BLaER1 treated with 17β-estradiol and CSF1 and Interleukin-3, amounts not matched to agents 10 nM and 100 nM (cell line): Measurements from ENCODE around the gene RNASE12.

Experiments
- H3K27ac ChIP-seq, 11 experiments: shearing (Covaris generic); formaldehyde crosslinking; 2 replicates each; pipeline ENCODE4 v1.8.1; 2022
- H3K27me3 ChIP-seq, 11 experiments: shearing (Covaris generic); formaldehyde crosslinking; 2 replicates each; pipeline ENCODE4 v1.8.1; 2022
- H3K36me3 ChIP-seq, 11 experiments: shearing (Covaris generic); formaldehyde crosslinking; 2 replicates each; pipeline ENCODE4 v1.8.1; 2022
- H3K4me1 ChIP-seq, 10 experiments: shearing (Covaris generic); formaldehyde crosslinking; 2 replicates each; pipeline ENCODE4 v1.8.1; 2022
- H3K4me2 ChIP-seq, 11 experiments: shearing (Covaris generic); formaldehyde crosslinking; 2 replicates each; pipeline ENCODE4 v1.8.1; 2022
- H3K4me3 ChIP-seq, 10 experiments: shearing (Covaris generic); formaldehyde crosslinking; 2 replicates each; pipeline ENCODE4 v1.8.1; 2022
- H3K9ac ChIP-seq, 11 experiments: shearing (Covaris generic); formaldehyde crosslinking; 2 replicates each; pipeline ENCODE4 v1.8.1; 2022
- H3K9me3 ChIP-seq, 11 experiments: shearing (Covaris generic); formaldehyde crosslinking; replicated peaks in 1 of 11; 2 replicates each; pipeline ENCODE4 v1.8.1; 2022
- H4K20me1 ChIP-seq, 11 experiments: shearing (Covaris generic); formaldehyde crosslinking; 2 replicates each; pipeline ENCODE4 v1.8.1; 2022
- Cebpa-rat ChIP-seq, 11 experiments: shearing (Covaris generic); IDR thresholded peaks; 2 replicates each; pipeline ENCODE4 v1.8.1; 2022

RNASE12 gene

DNA sequence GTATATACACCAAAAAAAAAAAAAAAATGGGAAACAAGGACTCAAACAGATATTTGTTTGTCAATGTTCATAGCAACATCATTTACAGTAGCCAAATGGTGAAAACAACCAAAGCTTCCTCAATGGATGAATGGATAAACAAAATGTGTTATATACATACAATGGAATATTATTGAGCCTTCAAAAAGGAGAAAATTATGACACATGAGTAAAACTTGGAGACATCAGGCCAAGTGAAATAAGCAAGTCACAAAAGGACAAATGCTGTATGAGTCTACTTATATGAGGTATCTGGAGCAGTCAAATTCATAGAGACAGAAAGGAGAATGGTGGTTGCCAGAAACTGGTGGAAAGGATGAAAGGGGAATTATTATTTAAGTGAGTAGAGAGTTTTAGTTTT is 38.2 kb downstream of the RNASE12 start:
- Histone ChIP-seq H3K4me3 (no peak overlapping the region), H3K9ac (no peak overlapping the region), H3K27ac (no peak overlapping the region), H3K36me3 (no peaks in the 10 kb centered on the region), H3K9me3 (no peaks in the 10 kb centered on the region), H3K4me1 (no peaks in the 10 kb centered on the region), H3K27me3 (no peaks in the 10 kb centered on the region), H4K20me1 (no peaks in the 10 kb centered on the region), H3K4me2 (no peak overlapping the region)
- TF ChIP-seq Cebpa-rat (IDR thresholded peaks at IDR 0.05) = no peak

DNA sequence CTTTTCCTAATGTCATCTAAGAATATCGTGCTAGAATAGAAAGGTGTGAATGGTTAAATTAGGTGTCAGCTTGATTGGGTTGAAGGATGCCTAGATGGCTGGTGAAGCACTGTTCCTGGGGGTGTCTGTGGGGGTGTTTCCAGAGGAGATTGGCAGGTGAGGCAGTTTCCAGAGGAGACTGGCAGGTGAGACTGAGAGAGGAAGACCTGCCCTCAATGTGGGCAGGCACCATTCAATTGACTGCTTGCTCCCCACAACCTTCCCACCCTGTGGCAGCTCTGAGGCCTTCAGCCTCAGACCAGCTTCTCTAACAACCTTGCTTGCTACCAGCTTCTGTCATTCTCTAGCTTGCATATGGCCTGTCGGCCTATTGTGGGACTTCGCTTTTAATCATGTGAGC is 39.6 kb downstream of the RNASE12 start:
- no peak overlapping the region for H3K4me3 ChIP-seq
- H3K9me3 ChIP-seq = no peaks in the 10 kb centered on the region
- no peaks in the 10 kb centered on the region for H3K27me3 ChIP-seq

DNA sequence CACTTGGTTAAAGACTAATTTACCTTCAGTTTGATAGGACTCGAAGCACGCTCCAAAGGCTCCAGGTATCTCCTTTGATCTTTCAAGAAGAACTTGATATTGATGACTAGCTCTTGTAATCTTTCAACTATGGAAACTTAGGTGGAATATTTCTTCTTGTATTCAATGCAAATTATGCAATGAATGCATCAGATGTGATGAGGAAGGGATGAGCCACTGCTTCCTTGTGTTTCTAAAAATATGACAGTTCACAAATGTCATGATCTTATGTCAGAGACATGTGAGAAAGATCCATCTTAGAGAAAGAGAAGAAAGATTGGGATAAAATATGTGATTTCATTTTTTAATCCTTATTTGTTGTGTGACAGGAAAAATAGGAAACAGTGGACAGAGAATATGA is 40.2 kb downstream of the RNASE12 start:
- H3K4me3 ChIP-seq = no peak overlapping the region
- H3K9me3 ChIP-seq = no peaks in the 10 kb centered on the region
- H4K20me1 ChIP-seq = no peaks in the 10 kb centered on the region
- no peaks in the 10 kb centered on the region for H3K4me1 ChIP-seq
- no peak overlapping the region for H3K9ac ChIP-seq
- H3K27ac ChIP-seq = no peak overlapping the region
- H3K36me3 ChIP-seq = no peaks in the 10 kb centered on the region
- no peaks in the 10 kb centered on the region for H3K27me3 ChIP-seq
- TF ChIP-seq Cebpa-rat (IDR thresholded peaks at IDR 0.05) = no peak
- no peak overlapping the region for H3K4me2 ChIP-seq

More for the DNA sequence above, 39.6 kb downstream of the RNASE12 start:
- Histone ChIP-seq H3K27ac (no peak overlapping the region), H4K20me1 (no peaks in the 10 kb centered on the region), H3K36me3 (no peaks in the 10 kb centered on the region), H3K4me2 (no peak overlapping the region), H3K4me1 (no peaks in the 10 kb centered on the region), H3K9ac (no peak overlapping the region)
- no peak for TF ChIP-seq Cebpa-rat (IDR thresholded peaks at IDR 0.05)

DNA sequence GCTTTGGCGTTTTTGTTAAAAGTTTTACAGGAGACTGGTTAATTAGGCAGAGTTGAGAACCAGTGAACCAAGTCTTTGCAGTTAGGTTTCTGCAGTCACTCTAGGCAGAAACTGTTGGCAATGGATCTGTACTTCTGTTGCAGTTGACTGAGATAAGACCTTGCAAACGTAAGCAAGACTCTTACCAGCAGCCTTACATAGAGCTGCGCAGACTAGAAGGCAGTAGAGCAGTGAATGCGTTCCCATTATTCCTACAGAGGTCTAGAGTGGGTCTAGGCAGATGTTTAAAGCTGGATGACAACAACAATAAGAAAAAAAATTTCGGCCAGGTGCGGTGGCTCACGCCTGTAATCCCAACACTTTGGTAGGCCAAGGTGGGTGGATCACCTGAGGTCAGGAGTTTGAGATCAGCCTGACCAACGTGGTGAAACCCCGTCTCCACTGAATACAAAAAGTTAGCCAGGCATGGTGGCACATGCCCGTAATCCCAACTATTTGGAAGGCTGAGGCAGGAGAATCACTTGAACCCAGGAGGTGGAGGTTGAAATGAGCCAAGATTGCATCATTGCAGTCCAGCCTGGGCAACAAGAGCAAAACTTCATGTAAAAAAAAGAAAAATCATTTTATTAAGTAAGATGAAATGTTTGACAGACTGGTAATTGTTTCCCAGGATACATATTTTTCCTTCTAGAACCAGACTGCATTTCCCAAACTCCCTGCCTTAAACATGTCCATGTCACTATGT is 42.6 kb downstream of the RNASE12 start:
- Histone ChIP-seq H3K4me2 (no peak overlapping the region), H3K36me3 (no peaks in the 10 kb centered on the region), H3K4me3 (no peak overlapping the region), H4K20me1 (no peaks in the 10 kb centered on the region), H3K9me3 (no peaks in the 10 kb centered on the region), H3K27ac (no peak overlapping the region), H3K27me3 (no peaks in the 10 kb centered on the region), H3K4me1 (no peaks in the 10 kb centered on the region), H3K9ac (no peak overlapping the region)
- TF ChIP-seq Cebpa-rat (IDR thresholded peaks at IDR 0.05) = no peak

DNA sequence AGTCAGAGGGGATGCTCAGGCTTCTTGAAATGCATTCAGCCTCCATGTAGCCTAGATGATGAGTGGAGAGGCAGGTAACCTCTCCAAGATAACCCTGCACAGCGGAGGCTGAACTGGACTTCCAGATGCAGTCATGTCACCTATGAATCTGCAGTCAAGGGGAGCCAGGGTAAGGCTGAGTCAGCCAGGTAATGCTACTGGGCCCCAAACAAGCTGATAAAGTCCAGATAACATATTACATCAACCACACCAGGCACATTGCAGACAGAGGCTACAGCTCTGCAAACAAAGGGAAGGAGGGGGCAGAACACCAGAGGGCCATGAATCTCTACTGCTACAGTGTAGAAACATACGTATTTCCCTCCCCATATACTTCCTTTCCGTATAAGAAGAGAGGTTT is 44.3 kb downstream of the RNASE12 start:
- no peak overlapping the region for H3K4me2 ChIP-seq
- H3K27ac ChIP-seq = no peak overlapping the region
- H3K9me3 ChIP-seq = no peaks in the 10 kb centered on the region
- no peaks in the 10 kb centered on the region for H3K36me3 ChIP-seq
- no peaks in the 10 kb centered on the region for H4K20me1 ChIP-seq
- H3K27me3 ChIP-seq = no peaks in the 10 kb centered on the region
- no peak overlapping the region for H3K4me3 ChIP-seq
- H3K9ac ChIP-seq = no peak overlapping the region
- TF ChIP-seq Cebpa-rat (IDR thresholded peaks at IDR 0.05) = no peak
- no peaks in the 10 kb centered on the region for H3K4me1 ChIP-seq
